GM10847 (cell line): ENCODE results near the gene CTSH.
A peak's percentile ranks its signal among the peaks of the same experiment; 100 is the strongest.

Experiments
- POLR2A ChIP-seq: IDR thresholded peaks from 2 replicates; pipeline ENCODE4 v1.6.1; 2011; ENCODE audit not compliant: insufficient read length; ENCODE audit errors: extremely low read depth

CTSH gene, protein sequence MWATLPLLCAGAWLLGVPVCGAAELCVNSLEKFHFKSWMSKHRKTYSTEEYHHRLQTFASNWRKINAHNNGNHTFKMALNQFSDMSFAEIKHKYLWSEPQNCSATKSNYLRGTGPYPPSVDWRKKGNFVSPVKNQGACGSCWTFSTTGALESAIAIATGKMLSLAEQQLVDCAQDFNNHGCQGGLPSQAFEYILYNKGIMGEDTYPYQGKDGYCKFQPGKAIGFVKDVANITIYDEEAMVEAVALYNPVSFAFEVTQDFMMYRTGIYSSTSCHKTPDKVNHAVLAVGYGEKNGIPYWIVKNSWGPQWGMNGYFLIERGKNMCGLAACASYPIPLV

DNA sequence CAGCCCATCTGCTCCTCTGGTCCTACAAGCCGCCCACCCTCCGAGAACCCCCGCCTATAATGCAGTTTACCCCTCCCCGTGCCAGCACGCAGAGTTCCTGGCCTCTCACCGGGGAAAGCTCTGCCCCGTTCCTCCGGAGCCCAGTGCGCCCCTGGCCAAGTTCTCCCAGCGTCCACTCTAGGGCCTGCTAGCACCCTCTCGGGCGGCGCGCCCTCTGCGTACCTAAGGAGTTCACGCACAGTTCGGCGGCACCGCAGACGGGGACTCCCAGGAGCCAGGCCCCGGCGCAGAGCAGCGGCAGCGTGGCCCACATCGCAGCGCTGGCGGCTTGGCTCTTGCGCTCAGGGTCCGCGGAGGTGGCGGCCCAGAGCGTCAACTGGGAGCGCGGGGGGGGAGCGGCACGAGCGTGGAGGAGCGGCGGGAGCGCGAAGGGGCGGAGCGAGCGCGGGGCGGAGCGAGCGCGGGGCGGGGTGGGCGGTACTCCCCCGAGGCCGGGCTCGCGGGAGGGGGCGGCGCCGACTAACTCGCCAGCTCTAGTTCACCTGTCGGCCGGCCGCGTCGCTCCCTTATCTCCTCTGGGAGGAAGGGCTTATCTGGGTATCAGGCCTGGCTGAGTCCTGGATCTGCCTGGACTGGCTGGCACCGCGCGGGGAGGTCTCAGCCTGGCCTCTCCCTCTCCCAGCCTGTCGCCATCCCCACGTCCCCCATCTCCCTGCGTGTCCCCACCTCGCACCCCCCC lies at the start of gene CTSH:
Gene CTSH (minus strand): TSS at position 378 of the 739 bp plus-strand sequence. CDS start 65 bp downstream, at position 313.
- peak; percentile 91 for TF ChIP-seq POLR2A

DNA sequence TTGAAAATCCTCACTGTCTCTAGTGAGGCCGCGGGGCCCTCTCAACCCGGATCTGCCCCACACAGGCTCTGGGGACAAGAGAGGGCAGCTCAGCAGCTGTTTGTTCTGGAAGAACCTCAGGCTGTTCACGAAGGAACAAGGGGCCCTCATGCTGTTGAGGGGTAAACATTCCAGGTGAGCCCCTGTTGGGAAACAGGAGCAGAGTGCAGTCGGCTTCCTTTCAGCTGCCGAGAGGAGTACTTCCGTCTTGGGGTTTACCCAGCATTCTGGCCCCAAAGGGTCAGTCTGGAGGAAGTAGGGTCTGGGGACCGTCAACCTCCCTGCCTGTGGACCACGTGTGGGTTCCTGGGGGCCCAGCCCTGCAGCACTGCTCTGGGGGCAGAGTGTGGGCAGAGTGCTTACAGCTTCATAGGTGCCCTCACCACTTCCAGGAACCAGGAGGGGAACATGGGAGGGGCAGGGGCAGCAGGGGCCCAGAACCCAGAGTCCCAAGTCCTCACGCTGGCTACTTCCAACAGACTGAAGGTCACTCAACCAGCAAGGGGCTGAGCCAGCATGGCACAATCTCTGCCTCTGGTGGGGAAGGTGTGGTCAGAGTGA lies 49.2 kb upstream of the CTSH start:
- TF ChIP-seq POLR2A = no peak

DNA sequence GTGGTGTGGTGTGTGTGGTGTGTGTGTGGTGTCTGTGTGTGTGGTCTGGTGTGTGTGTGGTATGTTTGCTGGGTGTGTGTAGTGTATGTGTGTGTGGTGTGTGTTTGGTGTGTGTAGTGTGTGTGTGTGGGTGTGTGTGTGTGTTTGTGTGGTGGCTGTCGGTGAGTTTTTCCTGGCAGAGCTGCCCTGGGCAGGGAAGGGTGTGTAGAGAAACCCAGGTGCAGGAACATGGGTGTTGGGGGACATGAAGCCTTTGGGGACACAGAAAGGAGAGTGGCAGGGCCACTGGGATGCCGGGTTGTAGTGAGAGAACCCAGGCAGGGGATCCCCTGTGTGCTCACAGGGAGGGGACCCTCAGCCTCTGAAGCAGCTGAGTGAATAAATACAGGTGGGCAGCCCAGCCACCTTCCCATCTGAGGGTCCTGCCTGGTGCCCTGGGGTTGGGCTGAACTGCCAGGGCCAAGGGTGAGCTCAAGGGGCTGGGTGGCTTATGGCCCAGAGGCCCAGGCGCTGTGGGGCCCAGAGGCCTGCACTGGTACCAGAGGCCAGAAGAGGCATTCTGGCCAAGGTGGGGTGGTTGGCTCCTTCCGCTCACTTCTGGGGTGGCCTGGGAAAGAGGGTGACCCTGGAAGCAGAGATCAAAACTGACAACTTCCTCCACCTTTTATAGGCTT lies 48.5 kb upstream of the CTSH start:
- TF ChIP-seq POLR2A = no peak

DNA sequence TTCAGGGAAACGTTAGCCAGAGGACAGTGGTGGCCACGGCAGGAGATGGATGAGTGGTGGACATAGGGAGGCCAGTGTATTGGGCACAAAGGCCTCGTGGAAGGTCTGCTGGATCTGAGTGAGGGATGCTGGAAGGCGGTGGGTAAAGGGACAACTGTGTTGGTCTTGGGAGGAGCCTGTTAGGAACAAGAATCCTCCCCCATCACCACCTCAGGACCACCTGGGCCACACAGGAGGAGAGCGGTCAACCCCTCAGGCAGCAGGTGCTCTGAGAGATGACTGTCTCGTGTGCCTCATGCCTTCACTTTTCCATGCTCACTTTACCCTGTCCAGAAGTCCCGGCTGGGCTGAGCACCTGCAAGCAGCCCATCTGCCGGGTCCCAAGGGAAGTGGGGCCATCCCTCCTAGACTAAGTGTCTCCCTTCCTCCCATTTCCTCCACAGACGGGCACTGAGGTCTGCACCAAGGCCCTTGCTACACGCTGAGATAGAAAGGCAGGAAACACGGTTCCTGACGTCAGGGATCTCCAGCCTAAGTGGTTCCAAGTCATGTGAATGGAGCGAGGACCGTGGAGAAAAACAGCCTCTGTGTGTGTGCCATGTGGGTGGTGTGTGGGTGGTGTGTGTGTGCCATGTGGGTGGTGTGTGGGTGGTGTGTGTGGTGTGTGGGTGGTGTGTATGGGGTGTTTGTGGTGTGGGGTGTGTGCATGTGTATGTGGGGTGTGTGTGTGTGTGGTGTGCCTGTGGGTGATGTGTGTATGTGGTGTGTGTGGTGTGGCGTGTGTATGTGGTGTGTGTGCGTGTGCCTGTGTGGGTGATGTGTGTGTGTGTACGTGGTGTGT lies 47.8 kb upstream of the CTSH start:
- no peak for TF ChIP-seq POLR2A

DNA sequence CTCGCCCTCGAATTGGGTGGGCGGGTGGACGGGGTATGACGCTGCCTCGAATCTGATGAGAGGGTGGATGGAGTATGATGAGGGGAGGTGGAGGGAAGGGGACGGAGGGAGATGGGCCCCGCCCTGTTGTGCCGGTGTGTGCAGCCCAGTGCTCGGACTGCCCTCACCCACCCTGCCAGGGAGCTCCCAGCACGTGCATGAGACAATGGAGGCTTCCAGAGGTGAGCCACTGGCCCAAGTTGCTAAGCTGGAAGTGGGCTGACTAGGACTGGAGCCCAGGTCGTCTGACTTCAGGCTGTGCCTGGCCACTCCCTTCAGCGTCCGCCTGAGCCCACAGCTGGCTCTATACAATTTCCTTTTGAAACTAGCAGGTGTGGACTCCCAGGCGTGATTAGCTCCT lies 47.0 kb upstream of the CTSH start:
- no peak for TF ChIP-seq POLR2A

DNA sequence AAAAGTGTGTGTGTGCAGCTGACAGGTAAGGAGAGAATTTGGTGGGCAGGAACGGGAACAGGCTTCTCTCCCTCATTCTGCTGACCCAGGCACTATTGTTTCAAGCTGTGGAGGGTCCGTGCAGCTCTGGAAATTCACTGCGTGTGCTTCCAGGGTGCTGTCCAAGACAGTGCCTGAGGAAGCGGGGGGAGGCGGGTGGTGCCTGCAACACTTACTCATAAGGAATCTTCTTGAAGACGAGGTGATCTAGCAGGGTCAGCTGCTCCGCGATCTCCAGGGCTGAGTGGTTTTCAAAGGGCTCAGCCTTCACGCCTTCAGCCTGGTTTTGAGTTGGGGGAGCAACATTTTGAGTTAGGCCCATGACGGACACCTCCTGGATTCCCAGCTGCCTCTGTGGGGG lies 46.6 kb upstream of the CTSH start:
- no peak for TF ChIP-seq POLR2A

DNA sequence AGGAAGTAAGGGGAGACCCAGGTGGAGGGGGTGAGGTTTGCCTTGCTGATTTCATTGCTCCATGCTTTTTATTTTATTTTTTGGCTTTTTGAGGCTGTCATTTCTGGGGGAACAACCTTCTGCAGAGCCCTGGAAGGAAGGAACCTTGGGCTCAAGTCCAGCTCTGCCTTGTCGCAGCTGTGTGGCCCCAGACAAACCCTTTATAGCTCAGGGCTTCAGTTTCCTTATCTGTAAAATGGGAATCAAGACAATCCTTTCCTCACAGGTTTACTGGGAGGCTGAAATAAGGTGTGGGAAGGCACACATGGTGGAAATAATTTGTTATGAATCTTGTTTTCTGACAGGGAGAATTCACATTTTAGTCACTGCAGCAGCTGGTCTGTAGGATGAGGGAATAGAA lies 45.4 kb upstream of the CTSH start:
- no peak for TF ChIP-seq POLR2A

DNA sequence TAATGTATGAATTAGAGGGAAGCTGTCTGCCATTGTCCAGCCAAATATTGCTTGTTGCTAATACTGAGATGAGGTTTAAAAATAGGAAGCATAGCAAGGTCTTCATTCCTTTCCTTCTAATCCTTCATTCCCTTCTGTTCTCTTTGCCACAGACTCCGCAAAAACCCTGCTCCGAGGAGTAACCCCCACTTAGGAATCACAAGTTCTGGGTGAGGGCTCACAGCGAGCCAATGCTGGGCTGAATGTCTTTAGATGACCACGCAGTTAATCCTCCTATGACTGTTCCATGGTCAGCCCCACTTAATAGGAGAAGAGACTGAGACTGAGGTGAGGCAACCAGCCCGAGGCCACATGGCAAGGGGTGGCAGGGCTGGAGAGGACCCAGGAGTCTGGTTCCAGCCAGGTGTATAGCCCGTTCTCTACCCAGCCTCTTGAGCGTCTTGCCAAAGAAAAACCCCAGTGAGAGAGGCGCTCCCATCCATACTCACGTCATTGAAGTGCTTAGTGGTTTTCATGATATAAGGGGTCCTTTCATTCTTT lies 44.9 kb upstream of the CTSH start:
- TF ChIP-seq POLR2A = no peak

DNA sequence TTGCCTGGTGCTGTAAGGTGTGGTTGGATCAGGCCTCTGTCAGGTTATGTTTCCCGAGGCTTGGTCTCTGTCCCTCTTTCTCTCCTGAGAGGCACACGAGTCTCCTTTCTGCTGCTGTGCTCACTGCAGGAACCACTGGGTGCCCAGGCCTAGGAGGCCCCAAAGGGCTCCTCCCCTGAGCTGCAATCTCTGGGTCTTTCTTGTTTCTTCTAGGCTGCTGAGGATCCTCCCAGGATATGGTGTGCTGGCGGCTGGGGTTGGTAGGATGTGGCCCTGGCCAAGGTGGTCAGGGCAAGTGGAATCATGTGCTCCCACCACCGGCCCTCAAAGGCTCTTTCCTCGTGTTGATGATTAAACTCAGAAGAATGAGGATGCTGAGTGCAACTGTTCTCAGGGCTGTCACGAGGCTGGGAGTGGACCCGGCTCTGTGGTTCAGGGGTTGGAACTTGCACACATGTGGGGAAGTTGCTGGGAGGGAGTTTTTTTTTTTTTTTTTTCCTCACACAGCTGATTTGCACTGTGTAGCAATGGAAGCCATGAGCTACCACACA lies 43.6 kb upstream of the CTSH start:
- no peak for TF ChIP-seq POLR2A

DNA sequence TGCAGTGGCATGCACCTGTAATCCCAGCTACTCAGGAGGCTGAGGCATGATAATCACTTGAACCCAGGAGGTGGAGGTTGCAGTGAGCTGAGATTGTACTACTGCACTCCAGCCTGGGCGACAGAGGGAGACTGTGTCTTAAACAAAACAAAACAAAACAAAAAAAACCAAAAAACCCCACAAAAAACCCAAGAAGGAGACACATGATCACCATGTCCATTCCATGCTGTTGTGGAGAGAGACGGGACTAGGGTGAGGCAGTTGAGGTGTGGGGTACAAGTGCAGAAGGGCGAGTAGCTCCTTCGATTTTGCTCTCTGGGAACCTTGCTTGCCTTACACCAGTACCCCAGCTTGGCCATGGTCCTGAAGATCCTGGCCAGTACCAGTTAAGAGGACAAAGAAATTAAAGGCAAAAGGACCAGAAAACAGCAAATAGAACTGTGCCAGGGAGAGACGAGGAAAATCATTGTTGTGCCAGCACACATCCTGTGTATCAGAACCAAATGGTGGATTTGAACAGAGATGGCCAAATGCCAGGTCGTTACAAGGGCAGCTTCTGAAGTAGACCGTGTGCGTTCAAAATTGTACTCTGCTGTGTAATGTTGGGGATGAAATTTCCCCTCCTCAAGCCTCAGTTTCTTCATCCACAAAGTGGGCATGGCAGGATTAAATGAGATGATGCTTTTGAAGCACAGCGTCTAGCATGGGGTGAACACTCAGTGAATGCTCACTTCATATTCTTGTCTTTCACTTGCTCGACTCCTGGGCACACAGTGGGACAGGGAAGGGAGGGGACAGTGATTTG lies 42.9 kb upstream of the CTSH start:
- no peak for TF ChIP-seq POLR2A

DNA sequence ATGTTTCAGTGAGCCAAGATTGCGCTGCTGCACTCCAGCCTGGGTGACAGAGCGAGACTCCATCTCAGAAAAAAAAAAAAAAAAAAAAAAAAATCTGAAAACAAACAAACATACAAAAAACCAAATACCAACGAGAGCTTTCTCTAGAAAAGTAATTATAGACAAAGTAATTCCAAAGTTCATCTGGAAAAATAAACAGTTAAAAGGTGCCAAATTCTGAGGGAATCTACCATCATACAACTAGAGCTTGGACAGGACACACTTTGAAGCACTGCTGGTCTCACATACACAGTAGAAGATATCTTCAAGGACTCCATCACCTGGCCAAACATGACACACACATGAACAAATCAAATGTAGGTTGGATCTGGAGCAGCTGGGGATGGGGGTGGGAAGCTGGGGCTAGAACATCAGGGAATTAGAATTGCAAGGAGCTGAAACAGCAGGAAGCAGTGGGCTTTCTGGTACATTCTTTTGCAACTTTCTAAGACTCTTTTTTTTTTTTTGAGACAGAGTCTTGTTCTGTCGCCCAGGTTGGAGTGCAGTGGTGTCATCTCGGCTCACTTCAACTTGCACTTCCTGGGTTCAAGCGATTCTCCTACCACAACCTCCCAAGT lies 41.1 kb upstream of the CTSH start:
- no peak for TF ChIP-seq POLR2A

DNA sequence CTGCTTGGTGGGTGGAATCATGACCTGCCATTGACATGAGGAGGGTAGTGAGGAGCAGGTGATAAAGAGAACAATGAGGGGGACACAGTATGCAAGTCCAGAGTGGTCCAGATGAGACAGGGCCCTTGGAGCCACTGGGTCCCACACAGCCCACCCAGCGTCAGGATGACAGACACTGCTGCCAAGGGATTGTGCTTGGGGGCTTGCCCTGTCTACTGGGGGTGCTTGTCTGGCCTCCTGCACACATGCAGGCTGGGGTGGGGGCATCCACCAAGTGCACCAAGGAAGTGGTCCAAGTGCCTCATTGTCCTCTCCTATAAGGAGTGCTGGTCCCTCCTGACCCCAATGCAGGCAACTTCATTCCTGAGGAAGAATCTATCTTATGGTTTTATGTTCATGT lies 39.2 kb upstream of the CTSH start:
- no peak for TF ChIP-seq POLR2A

DNA sequence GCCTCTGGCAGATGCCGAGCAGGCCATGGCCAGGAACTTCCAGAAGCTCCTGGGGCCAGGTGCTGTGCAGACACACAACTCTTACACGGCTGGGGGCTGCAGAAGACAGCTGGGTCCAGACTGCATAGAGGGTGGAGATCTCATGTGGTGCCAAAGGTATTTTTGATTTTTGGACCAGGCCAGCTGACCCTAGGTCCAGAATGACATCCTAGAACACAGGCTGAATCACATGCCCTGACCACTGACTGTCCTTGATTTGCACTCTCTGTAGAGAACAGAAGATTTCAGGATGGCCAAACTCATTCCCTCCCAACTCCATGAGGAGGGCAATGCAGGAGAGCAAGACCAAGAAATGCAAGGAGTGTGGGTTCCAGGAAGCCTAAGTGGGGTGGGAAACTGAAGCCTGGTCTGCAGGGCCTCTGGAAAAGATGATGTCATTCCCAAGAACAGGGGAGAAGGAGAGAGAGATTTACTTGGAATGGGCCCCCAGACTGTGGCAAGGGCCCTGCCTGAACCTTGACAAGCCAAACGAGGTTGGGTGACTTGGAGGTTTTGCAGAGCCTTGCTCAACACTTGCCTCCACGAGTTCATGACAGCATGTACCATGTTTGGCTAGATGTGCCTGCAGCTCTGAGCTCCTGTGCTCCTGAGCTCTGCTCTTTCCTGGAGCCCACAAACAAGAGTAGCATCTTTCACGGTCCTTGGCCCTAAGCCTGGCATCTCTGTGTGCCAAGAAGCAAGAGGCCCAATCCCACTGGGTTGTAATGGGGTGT lies 38.5 kb upstream of the CTSH start:
- TF ChIP-seq POLR2A = no peak

DNA sequence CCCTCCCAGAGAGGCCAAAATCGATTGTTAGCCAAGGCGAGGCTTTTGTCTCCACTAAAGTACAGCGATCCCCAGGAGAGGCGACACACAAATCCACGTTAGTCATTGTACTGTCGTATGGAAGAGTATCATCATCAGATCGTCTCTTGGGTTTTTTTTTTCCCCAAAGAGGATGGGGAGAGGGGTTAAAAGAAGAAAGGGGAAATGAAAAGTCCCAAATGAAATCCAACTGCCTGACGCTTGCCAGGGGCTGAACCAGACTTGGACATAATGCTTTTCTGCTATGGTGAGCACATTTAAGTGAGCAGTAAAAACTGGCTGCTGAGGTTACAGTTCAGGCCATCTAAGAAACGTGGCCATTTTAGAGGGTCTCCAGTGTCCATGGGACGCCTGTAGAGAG lies 37.9 kb upstream of the CTSH start:
- TF ChIP-seq POLR2A = no peak
